ENCODE results near the gene GNG2.

DNA sequence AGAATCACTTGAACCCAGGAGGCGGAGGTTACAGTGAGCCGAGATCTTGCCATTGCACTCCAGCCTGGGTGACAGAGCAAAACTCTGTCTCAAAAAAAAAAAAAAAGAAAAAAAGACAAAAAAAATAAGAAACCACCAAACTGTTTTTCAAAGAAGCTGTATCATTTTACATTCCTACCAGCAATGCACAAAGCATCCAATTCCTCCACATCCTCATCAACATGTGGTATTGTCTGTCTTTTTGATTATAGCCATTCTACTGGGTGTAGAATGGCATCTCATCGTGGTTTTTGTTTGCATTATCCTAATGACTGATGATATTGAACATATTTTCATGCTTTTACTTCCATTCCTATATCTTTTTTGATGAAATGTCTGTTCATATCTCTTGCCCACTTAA lies 36.2 kb upstream of the GNG2 start:
- no peak for TF ChIP-seq ZNF292 (tag by site-specific recombination; IDR thresholded peaks at IDR 0.05; ENCODE audit: borderline replicate concordance, low read depth)
- TF ChIP-seq, protein P1, sequence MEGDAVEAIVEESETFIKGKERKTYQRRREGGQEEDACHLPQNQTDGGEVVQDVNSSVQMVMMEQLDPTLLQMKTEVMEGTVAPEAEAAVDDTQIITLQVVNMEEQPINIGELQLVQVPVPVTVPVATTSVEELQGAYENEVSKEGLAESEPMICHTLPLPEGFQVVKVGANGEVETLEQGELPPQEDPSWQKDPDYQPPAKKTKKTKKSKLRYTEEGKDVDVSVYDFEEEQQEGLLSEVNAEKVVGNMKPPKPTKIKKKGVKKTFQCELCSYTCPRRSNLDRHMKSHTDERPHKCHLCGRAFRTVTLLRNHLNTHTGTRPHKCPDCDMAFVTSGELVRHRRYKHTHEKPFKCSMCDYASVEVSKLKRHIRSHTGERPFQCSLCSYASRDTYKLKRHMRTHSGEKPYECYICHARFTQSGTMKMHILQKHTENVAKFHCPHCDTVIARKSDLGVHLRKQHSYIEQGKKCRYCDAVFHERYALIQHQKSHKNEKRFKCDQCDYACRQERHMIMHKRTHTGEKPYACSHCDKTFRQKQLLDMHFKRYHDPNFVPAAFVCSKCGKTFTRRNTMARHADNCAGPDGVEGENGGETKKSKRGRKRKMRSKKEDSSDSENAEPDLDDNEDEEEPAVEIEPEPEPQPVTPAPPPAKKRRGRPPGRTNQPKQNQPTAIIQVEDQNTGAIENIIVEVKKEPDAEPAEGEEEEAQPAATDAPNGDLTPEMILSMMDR (tag by site-specific recombination; IDR thresholded peaks at IDR 0.05): no peak
- TF ChIP-seq ZNF174 (tag by site-specific recombination; IDR thresholded peaks at IDR 0.05): no peak
- TF ChIP-seq ZNF274 (IDR thresholded peaks at IDR 0.05; ENCODE audit: low read length): no peak
- TF ChIP-seq ZNF274 (tag by site-specific recombination; IDR thresholded peaks at IDR 0.05; ENCODE audit: borderline replicate concordance): no peak
- TF ChIP-seq ZNF184 (tag by site-specific recombination; IDR thresholded peaks at IDR 0.05): no peak
- no peak for TF ChIP-seq SP7 (tag by site-specific recombination; IDR thresholded peaks at IDR 0.05)
- no peak for TF ChIP-seq ZNF10 (tag by site-specific recombination; IDR thresholded peaks at IDR 0.05)
- no peak for TF ChIP-seq ZNF23 (tag by site-specific recombination; IDR thresholded peaks at IDR 0.05; ENCODE audit: borderline replicate concordance)
- no peak for TF ChIP-seq ZBTB17 (tag by site-specific recombination; IDR thresholded peaks at IDR 0.05)
- TF ChIP-seq, protein P2, sequence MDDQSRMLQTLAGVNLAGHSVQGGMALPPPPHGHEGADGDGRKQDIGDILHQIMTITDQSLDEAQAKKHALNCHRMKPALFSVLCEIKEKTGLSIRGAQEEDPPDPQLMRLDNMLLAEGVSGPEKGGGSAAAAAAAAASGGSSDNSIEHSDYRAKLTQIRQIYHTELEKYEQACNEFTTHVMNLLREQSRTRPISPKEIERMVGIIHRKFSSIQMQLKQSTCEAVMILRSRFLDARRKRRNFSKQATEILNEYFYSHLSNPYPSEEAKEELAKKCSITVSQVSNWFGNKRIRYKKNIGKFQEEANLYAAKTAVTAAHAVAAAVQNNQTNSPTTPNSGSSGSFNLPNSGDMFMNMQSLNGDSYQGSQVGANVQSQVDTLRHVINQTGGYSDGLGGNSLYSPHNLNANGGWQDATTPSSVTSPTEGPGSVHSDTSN (CRISPR knock-in tag; IDR thresholded peaks at IDR 0.05): no peak
